H1 (cell line): Measurements from ENCODE around the gene LITAFD. TPM values are rescaled to one million over a fixed set of nuclear protein-coding genes. Genes with fewer than 3 reads are reported as not detected.

Experiments used
- CTCF ChIA-PET: fragments of 300-600 bp; sonication (Branson Sonifier 250); formaldehyde crosslinking; loops from one replicate; lab custom pipeline; 2021; ENCODE audit not compliant: partially characterized antibody; lab: Charles Lee
- POLR2A ChIA-PET: fragments of 300-600 bp; sonication (Branson Sonifier 250); formaldehyde crosslinking; loops from one replicate; lab custom pipeline; 2021; ENCODE audit warnings: inconsistent platforms; ENCODE audit not compliant: partially characterized antibody; lab: Charles Lee
- DNase-seq, 2 experiments: peaks; one replicate each; pipeline versions ENCODE4 v3.0.0 to v3.0.0-alpha.2; 2010 to 2022; ENCODE audit warnings: low spot score in 2 of 2, low read depth in 1 of 2, mixed read lengths in 1 of 2
- FAIRE-seq: peaks from 2 replicates; lab custom pipeline; 2011; peaks lifted over from hg19 to GRCh38; lab: Jason Lieb, UNC
- H2AFZ ChIP-seq: 2 replicates; pipeline ENCODE4 v1.8.1; 2012; ENCODE audit warnings: low read length, inconsistent platforms
- H2AK5ac ChIP-seq: 2 replicates; pipeline ENCODE4 v1.6.1; 2013; ENCODE audit warnings: low read depth, low read length
- H2BK120ac ChIP-seq: replicated peaks from 2 replicates; pipeline ENCODE3; 2013; ENCODE audit warnings: low read depth, low read length, inconsistent platforms
- H2BK12ac ChIP-seq: 2 replicates; pipeline ENCODE4 v1.6.1; 2013; ENCODE audit warnings: low read depth, low read length
- H2BK15ac ChIP-seq: 2 replicates; pipeline ENCODE4 v1.6.1; 2013; ENCODE audit warnings: low read length
- H2BK20ac ChIP-seq: 2 replicates; pipeline ENCODE4 v1.6.1; 2013; ENCODE audit warnings: low read length
- H2BK5ac ChIP-seq: 2 replicates; pipeline ENCODE4 v1.6.1; 2013; ENCODE audit warnings: low read depth, low read length
- H3K14ac ChIP-seq: 2 replicates; pipeline ENCODE4 v1.6.1; 2013; ENCODE audit warnings: inconsistent platforms; ENCODE audit not compliant: insufficient read length
- H3K18ac ChIP-seq: 2 replicates; pipeline ENCODE4 v1.6.1; 2013; ENCODE audit warnings: low read length; ENCODE audit errors: extremely low read depth
- H3K23ac ChIP-seq: 2 replicates; pipeline ENCODE4 v1.6.1; 2013; ENCODE audit warnings: inconsistent platforms; ENCODE audit not compliant: insufficient read length
- H3K23me2 ChIP-seq: 2 replicates; pipeline ENCODE4 v1.6.1; 2013; ENCODE audit warnings: low read depth, low read length
- H3K27ac ChIP-seq: 2 replicates; pipeline ENCODE4 v1.6.1; 2011; ENCODE audit warnings: low read depth, low read length, inconsistent platforms
- H3K27me3 ChIP-seq, 4 experiments: replicated peaks in 1 of 4; 1 replicate in 1 of 4; 2 replicates in 3 of 4; pipeline versions ENCODE4 v1.6.1 to v1.8.1; 2011 to 2013; ENCODE audit warnings: low read length in 3 of 4, mild to moderate bottlenecking in 3 of 4, inconsistent platforms in 2 of 4, mixed read lengths in 2 of 4, moderate library complexity in 1 of 4; ENCODE audit not compliant: control insufficient read depth in 3 of 4, insufficient read depth in 3 of 4; ENCODE audit errors: extremely low read depth in 1 of 4
- H3K36me3 ChIP-seq, 4 experiments: 2 replicates each; pipeline versions ENCODE4 v1.6.1 to v1.8.1; 2011 to 2013; ENCODE audit warnings: mild to moderate bottlenecking in 4 of 4, low read length in 3 of 4, moderate library complexity in 2 of 4, control low read depth in 1 of 4, inconsistent platforms in 1 of 4; ENCODE audit not compliant: insufficient read depth in 4 of 4, control insufficient read depth in 2 of 4
- H3K4ac ChIP-seq: replicated peaks from 2 replicates; pipeline ENCODE3; 2013; ENCODE audit warnings: low read length, low read depth, mixed read lengths, inconsistent platforms; ENCODE audit not compliant: insufficient read length
- H3K4me1 ChIP-seq, 4 experiments: replicated peaks in 1 of 4; 1 replicate in 1 of 4; 2 replicates in 3 of 4; pipeline versions ENCODE4 v1.6.1 to v1.8.1; 2011 to 2013; ENCODE audit warnings: low read length in 3 of 4, inconsistent platforms in 2 of 4, mixed read lengths in 1 of 4; ENCODE audit not compliant: insufficient read depth in 4 of 4, control insufficient read depth in 3 of 4
- H3K4me2 ChIP-seq, 2 experiments: 2 replicates each; pipeline versions ENCODE4 v1.6.1 to v1.8.1; 2011 to 2013; ENCODE audit warnings: low read depth in 2 of 2, low read length in 2 of 2, control low read depth in 1 of 2, inconsistent platforms in 1 of 2, mild to moderate bottlenecking in 1 of 2; ENCODE audit not compliant: insufficient read depth in 1 of 2
- H3K4me3 ChIP-seq, 4 experiments: fragments of 200-600, 300-600 bp in 1 of 4; sonication (generic), shearing (Covaris generic), sonication (Bioruptor Twin) in 1 of 4; 2 replicates each; pipeline versions ENCODE4 v1.5.1 to v1.8.1; 2011 to 2016; ENCODE audit warnings: low read length in 4 of 4, low read depth in 3 of 4, control low read depth in 2 of 4, inconsistent platforms in 2 of 4, mild to moderate bottlenecking in 2 of 4, mixed read lengths in 1 of 4, moderate library complexity in 1 of 4; ENCODE audit not compliant: insufficient read depth in 2 of 4; ENCODE audit errors: extremely low read depth in 1 of 4
- H3K56ac ChIP-seq: replicated peaks from 2 replicates; pipeline ENCODE3; 2013; ENCODE audit warnings: low read depth, mild to moderate bottlenecking, mixed read lengths, low read length, inconsistent platforms; ENCODE audit not compliant: insufficient read length
- H3K79me1 ChIP-seq: 2 replicates; pipeline ENCODE4 v1.6.1; 2013; ENCODE audit warnings: low read depth, low read length, control low read depth
- H3K79me2 ChIP-seq, 2 experiments: 2 replicates each; pipeline versions ENCODE4 v1.6.1 to v1.8.1; 2012 to 2013; ENCODE audit warnings: low read length in 2 of 2, mild to moderate bottlenecking in 2 of 2, inconsistent platforms in 1 of 2; ENCODE audit not compliant: insufficient read depth in 2 of 2, control insufficient read depth in 1 of 2
- H3K9ac ChIP-seq, 4 experiments: replicated peaks in 1 of 4; 1 replicate in 1 of 4; 2 replicates in 3 of 4; pipeline versions ENCODE4 v1.6.1 to v1.8.1; 2011 to 2013; ENCODE audit warnings: low read depth in 3 of 4, low read length in 3 of 4, control low read depth in 2 of 4, mild to moderate bottlenecking in 2 of 4, moderate library complexity in 2 of 4, inconsistent platforms in 1 of 4; ENCODE audit errors: extremely low read depth in 1 of 4
- H3K9me3 ChIP-seq, 2 experiments: 2 replicates each; pipeline versions ENCODE4 v1.6.1 to v1.8.1; 2012 to 2013; ENCODE audit warnings: mild to moderate bottlenecking in 2 of 2, moderate library complexity in 2 of 2, control low read depth in 1 of 2, inconsistent platforms in 1 of 2, low read depth in 1 of 2, low read length in 1 of 2, mixed read lengths in 1 of 2; ENCODE audit not compliant: insufficient read depth in 2 of 2
- H4K20me1 ChIP-seq, 2 experiments: replicated peaks in 1 of 2; 2 replicates each; pipeline versions ENCODE3 to v1.8.1; 2011 to 2013; ENCODE audit warnings: inconsistent platforms in 2 of 2, low read length in 2 of 2, mild to moderate bottlenecking in 1 of 2; ENCODE audit not compliant: insufficient read depth in 2 of 2, control insufficient read depth in 1 of 2
- H4K5ac ChIP-seq: 2 replicates; pipeline ENCODE4 v1.6.1; 2013; ENCODE audit warnings: low read length, low read depth, mixed read lengths, inconsistent platforms; ENCODE audit not compliant: insufficient read length
- H4K8ac ChIP-seq: 2 replicates; pipeline ENCODE4 v1.8.0; 2013; ENCODE audit warnings: mild to moderate bottlenecking, moderate library complexity, low read length, inconsistent platforms; ENCODE audit not compliant: insufficient read depth; ENCODE audit errors: extremely low read depth
- H4K91ac ChIP-seq: replicated peaks from 2 replicates; pipeline ENCODE3; 2013; ENCODE audit warnings: low read length, mixed read lengths, inconsistent platforms; ENCODE audit not compliant: insufficient read length
- BRCA1 ChIP-seq: IDR thresholded peaks from 2 replicates; pipeline ENCODE4 v1.6.1; 2012; ENCODE audit warnings: low read depth, low read length, improper control_type of control experiment
- CHD2 ChIP-seq: IDR thresholded peaks from 2 replicates; pipeline ENCODE4 v1.6.1; 2012; ENCODE audit warnings: low read length, improper control_type of control experiment
- EZH2 ChIP-seq: fragments of 200-600 bp; sonication (generic); IDR thresholded peaks from 2 replicates; pipeline ENCODE4 v1.7.1; 2012; ENCODE audit warnings: low read depth, mild to moderate bottlenecking, moderate library complexity, low read length, inconsistent platforms; ENCODE audit not compliant: severe bottlenecking
- POU5F1 ChIP-seq: IDR thresholded peaks from 2 replicates; pipeline ENCODE4 v1.6.1; 2011; ENCODE audit warnings: low read depth, mild to moderate bottlenecking, low read length, moderate library complexity
- RNF2 ChIP-seq: fragments of 200-900, 300-1000 bp; sonication (generic); IDR thresholded peaks from 2 replicates; pipeline ENCODE4 v1.7.1; 2016; ENCODE audit warnings: borderline replicate concordance, low read depth, mild to moderate bottlenecking, antibody characterized with exemption, low read length; ENCODE audit not compliant: poor library complexity, severe bottlenecking; ENCODE audit errors: missing control alignments
- WGBS, 2 experiments: shearing (Covaris generic) in 1 of 2; methylation state at CpG; one replicate each; pipeline versions ENCODE4 v1.1.6 to v1.1.7; 2013 to 2015; ENCODE audit warnings: low lambda C conversion rate in 2 of 2, mixed read lengths in 2 of 2, inconsistent platforms in 1 of 2, low coverage in 1 of 2, missing lambda C conversion rate in 1 of 2; ENCODE audit not compliant: insufficient replicate concordance in 2 of 2, insufficient coverage in 1 of 2, insufficient read length in 1 of 2; ENCODE audit errors: extremely low coverage in 1 of 2, missing lambda C conversion rate in 1 of 2; 5-methylcytosine and 5-hydroxymethylcytosine counted together
- polyA plus RNA-seq, 7 experiments: library from polyadenylated mRNA; depleted of rRNA in 3 of 7; stranded (reverse) in 5 of 7; unstranded in 2 of 7; fragments of >200 nt in 5 of 7; fragments of 200-250 nt in 2 of 7; gene quantifications; 1 replicate in 5 of 7; 2 replicates in 1 of 7; 4 replicates in 1 of 7; pipeline versions ENCODE4 v1.2.1 to v1.2.3, GENCODE V29; 2011 to 2013; ENCODE audit warnings: missing spikeins in 2 of 7, mixed read lengths in 2 of 7
- total RNA-seq: library from RNA; stranded (reverse); fragmentation: NEBNext Ultra II Directional; extraction: Animal tissue kit (Norgen Biotek cat#: 25700); gene quantifications from 2 replicates; pipeline ENCODE4 v1.2.1, GENCODE V29; 2021

Gene LITAFD
- total and polyA plus RNA-seq, 2 of the 8 experiments (the other 6 are each of a cell fraction or from before 2014, with no cell fraction given): not detected

DNA sequence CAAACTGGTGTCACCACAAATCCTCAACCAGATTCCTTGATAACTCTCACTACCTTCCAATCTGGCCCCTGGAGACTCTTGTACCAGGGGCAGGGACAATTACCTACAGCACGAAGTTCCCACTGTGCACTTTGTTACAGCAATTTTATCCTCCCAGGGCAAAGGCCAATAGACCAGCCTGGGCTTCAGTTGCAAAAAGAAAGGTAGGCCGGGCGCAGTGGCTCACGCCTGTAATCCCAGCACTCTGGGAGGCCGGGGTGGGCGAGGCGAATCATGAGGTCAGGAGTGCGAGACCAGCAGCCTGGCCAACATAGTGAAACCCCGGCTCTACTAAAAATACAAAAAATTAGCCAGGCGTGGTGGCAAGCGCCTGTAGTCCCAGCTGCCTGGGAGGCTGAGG, 44.7 kb downstream of the LITAFD start:
- Histone ChIP-seq H2BK20ac (no peak overlapping the region), H3K27ac (no peak overlapping the region), H3K36me3 (peaks cover 11 to 41% (median 20%) of the 10 kb centered on the region in 4 experiments; a peak in 7 of 8 replicates)
- no peak for TF ChIP-seq RNF2
- no peak for TF ChIP-seq BRCA1
- no peak for TF ChIP-seq CHD2
- TF ChIP-seq POU5F1: no peak
- no peak for TF ChIP-seq EZH2
- TF ChIP-seq, all 59 proteins: peak for 0
- DNase-seq (no peak), FAIRE-seq (no peak)
- no peak overlapping the region for H2BK120ac ChIP-seq
- CTCF ChIA-PET: interaction anchor here (1.0 to 7.6 kb wide), 6 partner anchors 10 to 86 kb away, joined by 3 to 33 read pairs (median 4); no protein-coding TSS in a partner anchor
- no peak overlapping the region for H3K9ac ChIP-seq
- no peaks in the 10 kb centered on the region for H3K23me2 ChIP-seq
- no peak overlapping the region for H3K4ac ChIP-seq
- peaks cover 28 to 81% of the 10 kb centered on the region in 2 experiments for H3K79me2 ChIP-seq
- no peak overlapping the region for H2BK5ac ChIP-seq
- H3K79me1 ChIP-seq: peaks cover 23% of the 10 kb centered on the region
- H2BK15ac ChIP-seq: no peak overlapping the region
- H4K8ac ChIP-seq: no peak overlapping the region; the same call in 1 of the 2 replicates
- H2BK12ac ChIP-seq: no peak overlapping the region
- H3K23ac ChIP-seq: no peak overlapping the region
- H3K4me2 ChIP-seq: no peak overlapping the region
- H2AFZ ChIP-seq: no peak overlapping the region
- no peak overlapping the region for H4K5ac ChIP-seq
- no peak overlapping the region for H3K56ac ChIP-seq
- H4K91ac ChIP-seq: no peak overlapping the region
- H2AK5ac ChIP-seq: no peak overlapping the region
- H3K14ac ChIP-seq: no peak overlapping the region
- POLR2A ChIA-PET: no interaction called here
- H3K9me3 ChIP-seq: no peaks in the 10 kb centered on the region
- no peak overlapping the region for H3K4me3 ChIP-seq
- no peak overlapping the region for H3K18ac ChIP-seq
- H3K4me1 ChIP-seq: peaks cover 0 to 2% (median 2%) of the 10 kb centered on the region in 4 experiments; a peak in 6 of 7 replicates
- H3K27me3 ChIP-seq: no peaks in the 10 kb centered on the region
- WGBS, 2 experiments: 95% methylated on average over 11 of the region's 11 CpGs; no CpG with 5 or more reads in 1 of the 2 experiments
- H4K20me1 ChIP-seq: peaks cover 22 to 44% of the 10 kb centered on the region in 2 experiments
